SK-MEL-5 (cell line): ENCODE results near the gene PCDHGA7. TPM values are rescaled to one million over a fixed set of nuclear protein-coding genes. Genes with fewer than 3 reads are reported as not detected.
"Not testable (repeated sequence)": the region's sequence is repeated elsewhere in the genome, so short reads cannot be mapped to it uniquely, and the experiment has no call there.

ENCODE experiments used
- DNase-seq: peaks from one replicate; pipeline ENCODE4 v3.0.0-alpha.2; 2016; ENCODE audit warnings: low read depth, low spot score
- in situ Hi-C: cut with HindIII; loops from 2 replicates; pipeline ENCODE4 v1.10.0; 2016; ENCODE audit warnings: low sequenced_read_pairs, high pct_unique_total_duplicates, low pct_unique_long_range_greater_than_20kb
- total RNA-seq: library from RNA; depleted of rRNA; stranded (reverse); fragments of >200 nt; shearing (Covaris generic); gene quantifications from 2 replicates; pipeline ENCODE4 v1.2.3, GENCODE V29; 2014

Gene PCDHGA7
- total RNA-seq, 1 experiment from 2014 or later, result 0.71 TPM

DNA sequence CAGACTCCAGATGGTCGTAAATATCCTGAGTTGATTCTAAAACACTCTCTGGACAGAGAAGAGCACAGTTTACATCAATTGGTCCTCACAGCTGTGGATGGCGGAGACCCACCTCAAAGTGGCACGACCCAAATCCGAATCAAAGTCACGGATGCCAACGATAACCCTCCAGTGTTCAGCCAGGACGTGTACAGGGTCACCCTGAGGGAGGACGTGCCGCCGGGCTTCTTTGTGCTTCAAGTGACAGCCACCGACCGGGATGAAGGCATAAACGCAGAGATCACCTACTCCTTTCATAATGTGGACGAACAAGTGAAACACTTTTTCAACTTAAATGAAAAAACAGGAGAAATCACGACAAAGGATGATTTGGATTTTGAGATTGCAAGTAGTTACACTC is 21.9 kb upstream of the PCDHGA7 start:
- no peak for DNase-seq
- in situ Hi-C loops, result no loop called here

DNA sequence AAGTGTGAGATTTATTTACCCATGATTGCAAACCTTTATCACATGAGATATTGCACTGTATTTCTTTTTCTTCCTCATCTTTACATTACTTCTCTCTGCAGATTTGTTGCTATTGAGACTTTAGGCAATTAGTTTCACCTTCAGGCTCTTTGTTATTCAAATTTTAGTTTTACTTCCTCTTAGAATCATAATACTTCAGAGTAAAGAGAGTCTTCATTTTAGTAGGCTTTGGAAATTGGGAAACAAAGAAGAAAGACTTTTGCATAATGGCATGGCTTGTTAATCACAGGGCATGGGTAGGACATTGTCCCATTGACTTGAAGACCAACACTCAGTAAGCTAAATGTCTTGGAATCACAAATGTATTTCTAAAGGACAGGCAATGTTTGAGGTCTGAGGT is 19.8 kb upstream of the PCDHGA7 start:
- in situ Hi-C loops, result no loop called here
- DNase-seq, result no peak

DNA sequence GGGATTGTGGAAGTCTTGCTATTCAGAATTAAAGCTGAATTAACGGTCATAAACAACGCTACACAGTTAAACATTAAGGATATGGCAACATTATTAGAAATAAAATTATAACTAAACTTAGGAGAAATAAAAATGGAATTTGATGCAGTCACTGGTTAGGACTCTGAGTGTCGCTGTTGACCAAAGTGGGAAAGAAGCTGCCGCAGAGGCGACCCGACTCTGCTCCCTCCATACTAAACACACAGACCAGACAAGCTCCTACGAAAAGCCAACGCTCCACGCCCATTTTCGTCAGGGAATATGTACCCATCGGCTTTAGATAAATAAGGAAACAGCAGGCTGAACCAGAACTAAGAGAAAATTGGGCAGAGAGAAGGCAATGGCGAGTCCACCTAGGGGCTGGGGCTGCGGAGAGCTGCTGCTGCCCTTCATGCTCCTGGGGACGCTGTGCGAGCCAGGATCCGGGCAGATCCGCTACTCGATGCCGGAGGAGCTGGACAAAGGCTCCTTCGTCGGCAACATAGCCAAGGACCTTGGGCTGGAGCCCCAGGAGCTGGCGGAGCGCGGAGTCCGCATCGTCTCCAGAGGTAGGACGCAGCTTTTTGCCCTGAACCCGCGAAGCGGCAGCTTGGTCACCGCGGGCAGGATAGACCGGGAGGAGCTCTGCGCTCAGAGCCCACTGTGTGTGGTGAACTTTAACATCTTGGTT is 18.4 kb upstream of the PCDHGA7 start, which contains the start of gene PCDHGA5:
Gene PCDHGA5 (plus strand): TSS at position 211 of the 709 bp plus-strand sequence. CDS start 169 bp downstream, at position 380.
- in situ Hi-C loops, result no loop called here
- peak; percentile 20 for DNase-seq

DNA sequence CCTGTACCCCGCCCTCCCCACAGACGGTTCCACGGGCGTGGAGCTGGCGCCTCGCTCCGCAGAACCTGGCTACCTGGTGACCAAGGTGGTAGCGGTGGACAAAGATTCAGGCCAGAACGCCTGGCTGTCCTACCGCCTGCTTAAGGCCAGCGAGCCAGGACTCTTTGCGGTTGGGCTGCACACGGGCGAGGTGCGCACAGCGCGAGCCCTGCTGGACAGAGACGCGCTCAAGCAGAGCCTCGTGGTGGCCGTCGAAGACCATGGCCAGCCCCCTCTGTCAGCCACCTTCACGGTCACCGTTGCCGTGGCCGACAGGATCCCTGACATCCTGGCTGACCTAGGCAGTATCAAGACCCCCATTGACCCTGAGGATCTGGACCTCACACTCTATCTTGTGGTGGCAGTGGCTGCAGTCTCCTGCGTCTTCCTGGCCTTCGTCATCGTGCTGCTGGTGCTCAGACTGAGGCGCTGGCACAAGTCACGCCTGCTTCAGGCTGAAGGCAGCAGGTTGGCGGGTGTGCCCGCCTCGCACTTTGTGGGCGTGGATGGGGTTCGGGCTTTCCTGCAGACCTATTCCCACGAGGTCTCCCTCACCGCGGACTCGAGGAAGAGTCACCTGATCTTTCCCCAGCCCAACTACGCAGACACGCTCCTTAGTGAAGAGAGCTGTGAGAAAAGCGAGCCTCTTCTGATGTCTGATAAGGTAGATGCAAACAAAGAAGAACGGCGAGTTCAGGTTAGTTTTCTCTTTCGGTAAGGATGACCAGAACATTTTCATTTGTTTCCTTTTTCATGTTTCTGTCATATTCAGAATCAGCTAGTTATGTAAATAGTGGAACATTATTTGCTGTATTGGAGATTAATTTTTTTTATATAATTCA is 16.3 kb upstream of the PCDHGA7 start:
- no peak for DNase-seq
- in situ Hi-C loops, result no loop called here

DNA sequence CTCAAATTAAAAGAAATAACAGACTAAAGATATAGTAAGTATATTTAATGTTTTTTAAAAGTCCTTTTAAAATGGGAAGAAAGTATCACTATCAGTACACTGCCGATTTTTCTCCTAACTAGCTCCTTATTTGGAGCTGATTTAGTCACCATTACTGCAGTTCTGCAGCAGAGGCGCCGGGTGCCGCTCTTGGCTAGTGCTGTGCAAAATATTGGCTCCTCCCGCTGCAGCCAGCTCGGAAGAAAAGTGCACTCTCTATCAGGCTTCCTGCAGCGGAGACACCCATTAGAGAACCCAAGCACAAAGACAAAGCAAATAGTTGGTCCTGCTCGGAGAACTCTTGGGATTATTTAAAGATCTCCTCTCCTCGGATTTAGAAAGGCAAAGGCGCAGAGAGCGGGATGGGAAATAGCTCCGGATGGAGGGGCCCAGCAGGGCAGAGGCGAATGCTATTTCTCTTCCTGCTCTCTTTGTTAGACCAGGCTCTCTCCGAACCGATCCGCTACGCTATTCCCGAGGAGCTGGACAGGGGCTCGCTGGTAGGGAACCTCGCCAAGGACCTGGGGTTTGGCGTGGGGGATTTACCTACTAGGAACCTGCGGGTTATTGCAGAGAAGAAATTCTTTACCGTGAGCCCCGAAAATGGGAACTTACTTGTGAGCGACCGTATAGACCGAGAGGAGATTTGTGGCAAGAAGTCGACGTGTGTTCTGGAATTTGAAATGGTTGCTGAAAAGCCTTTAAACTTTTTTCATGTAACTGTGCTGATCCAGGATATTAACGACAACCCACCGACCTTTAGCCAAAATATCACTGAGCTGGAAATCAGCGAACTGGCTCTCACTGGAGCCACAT is 12.3 kb upstream of the PCDHGA7 start, which contains the start of gene PCDHGB3:
Gene PCDHGB3 (plus strand): TSS at position 249 of the 855 bp plus-strand sequence. CDS start 153 bp downstream, at position 402.
- DNase-seq, result peak; percentile 33
- in situ Hi-C loops, result no loop called here

DNA sequence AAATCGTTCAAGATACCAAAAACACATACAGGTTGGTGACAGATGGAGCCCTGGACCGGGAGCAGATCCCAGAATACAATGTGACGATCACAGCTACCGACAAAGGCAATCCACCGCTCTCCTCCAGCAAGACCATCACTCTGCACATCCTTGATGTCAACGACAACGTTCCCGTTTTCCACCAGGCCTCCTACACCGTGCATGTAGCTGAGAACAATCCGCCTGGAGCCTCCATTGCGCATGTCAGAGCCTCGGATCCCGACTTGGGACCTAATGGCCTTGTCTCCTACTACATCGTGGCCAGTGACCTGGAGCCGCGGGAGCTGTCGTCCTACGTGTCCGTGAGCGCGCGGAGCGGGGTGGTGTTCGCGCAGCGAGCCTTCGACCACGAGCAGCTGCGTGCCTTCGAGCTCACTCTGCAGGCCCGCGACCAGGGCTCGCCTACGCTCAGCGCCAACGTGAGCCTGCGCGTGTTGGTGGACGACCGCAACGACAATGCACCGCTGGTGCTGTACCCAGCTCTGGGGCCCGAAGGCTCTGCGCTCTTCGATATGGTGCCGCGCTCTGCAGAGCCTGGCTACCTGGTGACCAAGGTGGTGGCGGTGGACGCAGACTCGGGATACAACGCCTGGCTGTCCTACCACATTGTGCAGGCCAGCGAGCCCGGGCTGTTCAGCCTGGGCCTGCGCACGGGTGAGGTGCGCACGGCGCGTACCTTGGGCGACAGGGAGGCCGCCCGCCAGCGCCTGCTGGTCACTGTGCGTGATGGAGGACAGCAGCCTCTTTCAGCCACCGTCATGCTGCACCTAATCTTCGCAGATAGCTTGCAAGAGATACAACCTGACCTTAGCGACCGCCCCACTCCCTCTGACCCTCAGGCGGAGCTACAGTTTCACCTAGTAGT is 10.7 kb upstream of the PCDHGA7 start:
- no peak for DNase-seq
- in situ Hi-C loops, result no loop called here

DNA sequence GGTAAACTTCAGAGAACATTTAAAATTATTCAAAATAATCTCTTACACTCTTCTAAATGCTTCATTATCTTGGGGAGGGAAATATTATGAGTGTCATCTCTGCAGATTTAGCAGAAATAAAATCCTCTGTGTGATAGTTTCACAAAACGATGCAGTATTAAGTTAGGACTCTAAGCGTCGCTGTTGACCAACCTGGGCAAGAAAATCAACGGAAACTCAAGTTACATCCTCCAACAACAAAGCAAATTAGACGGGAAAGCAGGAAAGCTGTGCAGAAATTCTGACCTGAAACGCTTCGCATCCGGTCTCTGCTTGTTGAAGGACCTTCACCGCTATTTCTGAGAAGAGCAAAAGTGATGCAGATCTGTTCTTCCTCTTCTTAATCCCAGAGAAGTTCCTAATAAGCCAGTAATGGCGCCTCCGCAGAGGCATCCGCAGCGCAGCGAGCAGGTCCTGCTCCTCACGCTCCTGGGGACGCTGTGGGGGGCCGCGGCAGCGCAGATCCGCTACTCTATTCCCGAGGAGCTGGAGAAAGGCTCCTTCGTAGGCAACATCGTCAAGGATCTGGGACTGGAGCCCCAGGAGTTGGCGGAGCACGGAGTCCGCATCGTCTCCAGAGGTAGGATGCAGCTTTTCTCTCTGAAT is 8.7 kb upstream of the PCDHGA7 start, which contains the start of gene PCDHGA6:
Gene PCDHGA6 (plus strand): TSS at position 219 of the 645 bp plus-strand sequence. CDS start 193 bp downstream, at position 412.
- in situ Hi-C loops, result no loop called here
- peak; percentile 59 for DNase-seq

DNA sequence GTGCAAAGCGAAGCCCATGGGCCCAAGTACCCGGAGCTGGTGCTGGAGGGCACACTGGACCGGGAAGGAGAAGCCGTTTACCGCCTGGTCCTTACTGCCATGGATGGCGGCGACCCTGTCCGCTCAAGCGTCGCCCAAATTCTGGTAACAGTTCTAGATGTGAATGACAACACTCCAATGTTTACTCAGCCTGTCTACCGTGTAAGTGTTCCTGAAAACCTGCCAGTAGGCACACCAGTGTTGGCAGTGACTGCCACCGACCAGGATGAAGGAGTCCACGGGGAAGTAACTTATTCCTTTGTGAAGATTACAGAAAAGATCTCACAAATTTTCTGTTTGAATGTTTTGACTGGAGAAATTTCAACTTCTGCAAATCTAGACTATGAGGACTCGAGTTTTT is 7.9 kb upstream of the PCDHGA7 start:
- DNase-seq, result no peak
- in situ Hi-C loops, result no loop called here

DNA sequence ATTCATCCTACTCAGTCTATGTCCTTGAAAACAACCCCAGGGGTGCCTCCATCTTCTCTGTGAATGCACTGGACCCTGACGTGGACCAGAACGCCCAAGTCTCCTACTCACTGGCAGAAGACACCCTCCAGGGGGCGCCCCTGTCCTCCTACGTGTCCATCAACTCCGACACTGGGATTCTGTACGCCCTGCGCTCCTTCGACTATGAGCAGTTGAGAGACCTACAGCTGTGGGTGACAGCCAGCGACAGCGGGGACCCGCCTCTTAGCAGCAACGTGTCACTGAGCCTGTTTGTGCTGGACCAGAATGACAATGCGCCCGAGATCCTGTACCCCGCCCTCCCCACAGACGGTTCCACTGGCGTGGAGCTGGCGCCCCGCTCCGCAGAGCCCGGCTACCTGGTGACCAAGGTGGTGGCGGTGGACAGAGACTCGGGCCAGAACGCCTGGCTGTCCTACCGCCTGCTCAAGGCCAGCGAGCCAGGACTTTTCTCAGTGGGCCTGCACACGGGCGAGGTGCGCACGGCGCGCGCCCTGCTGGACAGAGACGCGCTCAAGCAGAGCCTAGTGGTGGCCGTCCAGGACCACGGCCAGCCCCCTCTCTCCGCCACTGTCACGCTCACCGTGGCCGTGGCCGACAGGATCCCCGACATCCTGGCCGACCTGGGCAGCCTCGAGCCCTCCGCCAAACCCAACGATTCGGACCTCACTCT is 6.9 kb upstream of the PCDHGA7 start:
- in situ Hi-C loops, DNase-seq: not testable (repeated sequence)

DNA sequence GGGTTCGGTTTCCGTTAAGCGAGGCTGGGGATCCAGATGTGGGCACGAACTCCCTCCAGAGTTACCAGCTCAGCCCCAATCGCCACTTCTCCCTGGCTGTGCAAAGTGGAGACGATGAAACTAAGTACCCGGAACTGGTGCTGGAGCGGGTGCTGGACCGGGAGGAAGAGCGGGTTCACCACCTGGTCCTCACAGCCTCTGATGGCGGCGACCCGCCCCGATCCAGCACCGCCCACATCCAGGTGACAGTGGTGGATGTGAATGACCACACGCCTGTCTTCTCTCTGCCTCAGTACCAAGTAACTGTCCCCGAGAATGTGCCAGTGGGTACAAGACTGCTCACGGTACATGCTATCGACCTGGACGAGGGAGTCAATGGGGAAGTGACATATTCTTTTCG is 803 bp downstream of the PCDHGA7 start:
- in situ Hi-C loops, result no loop called here
- DNase-seq, result no peak

DNA sequence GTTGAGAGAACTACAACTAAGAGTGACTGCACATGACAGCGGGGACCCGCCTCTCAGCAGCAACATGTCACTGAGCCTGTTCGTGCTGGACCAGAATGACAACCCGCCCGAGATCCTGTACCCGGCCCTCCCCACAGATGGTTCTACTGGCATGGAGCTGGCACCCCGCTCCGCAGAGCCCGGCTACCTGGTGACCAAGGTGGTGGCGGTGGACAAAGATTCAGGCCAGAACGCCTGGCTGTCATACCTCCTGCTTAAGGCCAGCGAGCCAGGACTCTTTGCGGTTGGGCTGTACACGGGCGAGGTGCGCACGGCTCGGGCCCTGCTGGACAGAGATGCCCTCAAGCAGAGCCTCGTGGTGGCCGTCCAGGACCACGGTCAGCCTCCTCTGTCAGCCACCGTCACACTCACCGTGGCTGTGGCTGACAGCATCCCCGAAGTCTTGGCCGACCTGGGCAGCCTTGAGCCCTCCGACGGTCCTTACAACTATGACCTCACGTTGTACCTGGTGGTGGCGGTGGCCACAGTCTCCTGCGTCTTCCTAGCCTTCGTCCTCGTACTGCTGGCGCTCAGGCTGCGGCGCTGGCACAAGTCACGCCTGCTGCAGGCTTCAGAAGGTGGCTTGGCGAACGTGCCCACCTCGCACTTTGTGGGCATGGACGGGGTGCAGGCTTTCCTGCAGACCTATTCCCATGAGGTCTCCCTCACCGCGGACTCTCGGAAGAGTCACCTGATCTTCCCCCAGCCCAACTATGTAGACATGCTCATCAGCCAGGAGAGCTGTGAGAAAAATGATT is 2.1 kb downstream of the PCDHGA7 start:
- in situ Hi-C loops, result no loop called here
- no peak for DNase-seq

DNA sequence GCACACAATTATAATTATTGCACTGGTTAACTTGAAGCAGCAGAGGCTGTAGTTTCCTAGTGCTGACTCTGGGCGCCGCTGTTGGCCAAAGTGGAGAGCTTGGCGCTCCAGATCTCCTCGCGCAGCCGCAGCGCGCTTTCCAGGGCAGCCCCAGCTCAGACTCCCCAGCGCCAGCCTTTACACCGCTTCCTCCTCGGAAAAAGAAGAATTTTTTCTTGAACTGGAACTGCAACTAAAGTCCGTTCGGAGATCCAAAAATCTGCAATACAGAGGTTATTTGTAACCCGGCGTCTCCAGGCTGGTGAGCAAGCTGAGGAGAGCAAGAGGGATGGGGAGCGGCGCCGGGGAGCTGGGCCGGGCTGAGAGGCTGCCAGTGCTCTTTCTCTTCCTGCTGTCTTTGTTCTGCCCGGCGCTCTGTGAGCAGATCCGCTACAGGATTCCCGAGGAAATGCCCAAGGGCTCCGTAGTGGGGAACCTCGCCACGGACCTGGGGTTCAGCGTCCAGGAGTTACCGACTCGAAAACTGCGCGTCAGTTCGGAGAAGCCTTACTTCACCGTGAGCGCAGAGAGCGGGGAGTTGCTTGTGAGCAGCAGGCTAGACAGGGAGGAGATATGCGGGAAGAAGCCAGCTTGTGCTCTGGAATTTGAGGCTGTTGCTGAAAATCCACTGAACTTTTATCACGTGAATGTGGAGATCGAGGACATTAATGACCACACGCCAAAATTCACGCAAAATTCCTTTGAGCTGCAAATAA is 5.2 kb downstream of the PCDHGA7 start, which contains the start of gene PCDHGB4:
Gene PCDHGB4 (plus strand): TSS at position 142 of the 755 bp plus-strand sequence. CDS start 187 bp downstream, at position 329.
- DNase-seq, in situ Hi-C loops: not testable (repeated sequence)

DNA sequence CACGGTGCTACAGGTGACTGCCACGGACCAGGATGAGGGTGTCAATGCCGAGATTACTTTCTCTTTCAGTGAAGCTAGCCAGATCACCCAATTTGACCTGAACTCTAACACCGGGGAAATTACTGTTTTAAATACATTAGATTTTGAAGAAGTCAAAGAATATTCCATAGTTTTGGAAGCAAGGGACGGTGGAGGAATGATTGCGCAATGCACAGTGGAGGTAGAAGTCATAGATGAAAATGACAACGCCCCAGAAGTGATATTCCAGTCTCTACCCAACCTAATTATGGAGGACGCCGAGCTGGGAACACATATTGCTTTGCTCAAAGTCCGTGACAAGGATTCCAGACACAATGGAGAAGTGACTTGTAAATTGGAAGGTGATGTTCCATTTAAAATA is 6.1 kb downstream of the PCDHGA7 start:
- DNase-seq, result no peak
- in situ Hi-C loops, result no loop called here
